ENCODE data around the gene RAB13.

RAB13 gene

GRCh38 chr1:153932156-153933131, 53.7 kb downstream of the RAB13 start:
- no peak for DNase-seq
